NCI-H446 (cell line): ENCODE measurements around the gene IRF2BPL.

Experiments
- DNase-seq, 2 experiments: peaks; one replicate each; lab custom pipeline; 2025; lab: John Stamatoyannopoulos, UW

Gene IRF2BPL

DNA sequence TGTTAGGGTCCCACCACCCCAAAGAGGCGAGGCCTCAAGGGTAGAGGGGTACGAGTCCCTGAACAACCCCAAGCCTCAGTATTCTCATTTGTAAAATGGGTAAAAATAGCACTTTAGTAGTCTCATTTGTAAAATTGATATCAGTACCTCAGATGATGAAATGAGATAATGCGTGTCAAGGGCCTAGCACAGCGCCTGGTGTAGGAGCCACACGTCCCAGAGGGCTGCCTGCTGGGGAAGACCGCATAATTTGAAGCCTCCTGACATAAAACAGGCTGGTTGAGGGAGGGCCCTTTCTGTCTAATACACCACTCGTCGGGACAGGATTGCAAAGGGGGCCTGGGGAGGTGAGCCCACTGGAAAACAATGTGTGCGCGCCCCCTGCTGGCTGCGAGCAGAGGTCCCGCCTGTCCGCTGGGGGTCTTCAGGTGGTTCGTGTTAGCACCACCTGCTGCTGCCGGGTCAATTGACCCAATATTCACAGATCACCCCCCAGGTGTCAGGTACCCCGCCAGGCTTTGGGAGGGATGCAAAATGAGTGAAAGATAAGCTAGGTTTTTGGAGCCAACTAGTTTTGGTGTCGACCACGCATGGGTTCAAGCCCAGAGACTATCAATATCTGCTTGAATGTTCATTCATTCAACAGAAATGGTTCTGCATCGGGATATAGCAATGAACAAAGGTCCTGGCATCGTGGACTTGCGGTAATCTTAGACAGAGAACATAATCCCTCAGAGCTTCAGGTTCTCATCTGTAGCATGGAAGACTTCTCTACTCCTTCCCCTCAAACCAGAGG is 24.7 kb upstream of the IRF2BPL start:
- DNase-seq = peak in 1 of 2 experiments; percentile 28

DNA sequence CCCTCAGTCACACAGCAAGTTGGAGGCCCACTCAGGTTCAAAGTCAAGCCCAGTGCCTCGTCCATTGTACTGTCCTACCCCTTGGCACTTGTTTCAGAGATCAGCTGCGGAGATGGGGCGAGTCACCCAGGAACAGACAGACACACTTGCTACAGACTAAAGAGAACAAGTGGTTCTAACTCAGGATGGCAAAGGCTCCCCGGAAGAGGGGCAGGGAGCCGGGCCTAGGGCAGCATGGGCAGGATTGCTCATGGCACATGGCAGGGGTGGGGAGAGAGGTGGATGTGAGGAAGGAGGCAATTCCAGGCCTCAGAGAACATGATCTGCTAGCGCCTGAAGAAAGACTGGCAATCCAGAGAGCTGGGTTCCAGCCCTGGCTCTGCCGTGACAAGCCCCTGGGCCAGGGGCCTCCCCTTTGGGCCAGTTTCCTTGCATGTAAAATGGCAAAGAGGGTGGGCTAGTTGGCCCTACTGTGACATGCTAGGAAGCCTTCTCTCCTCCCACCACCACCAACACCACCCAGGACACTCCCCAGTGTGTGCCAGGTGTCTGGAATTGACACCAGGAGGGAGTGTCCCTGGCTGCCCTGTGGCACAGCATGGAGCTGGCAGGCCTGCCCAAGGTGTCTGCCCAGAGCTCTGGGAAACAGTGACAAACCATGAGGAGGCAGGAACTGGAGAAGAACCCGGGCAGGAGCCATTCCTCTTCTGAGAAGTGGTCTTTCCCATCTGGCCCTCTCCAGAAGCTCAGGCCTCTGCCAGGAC is 24.0 kb upstream of the IRF2BPL start:
- DNase-seq = peak in 1 of 2 experiments; percentile 55

DNA sequence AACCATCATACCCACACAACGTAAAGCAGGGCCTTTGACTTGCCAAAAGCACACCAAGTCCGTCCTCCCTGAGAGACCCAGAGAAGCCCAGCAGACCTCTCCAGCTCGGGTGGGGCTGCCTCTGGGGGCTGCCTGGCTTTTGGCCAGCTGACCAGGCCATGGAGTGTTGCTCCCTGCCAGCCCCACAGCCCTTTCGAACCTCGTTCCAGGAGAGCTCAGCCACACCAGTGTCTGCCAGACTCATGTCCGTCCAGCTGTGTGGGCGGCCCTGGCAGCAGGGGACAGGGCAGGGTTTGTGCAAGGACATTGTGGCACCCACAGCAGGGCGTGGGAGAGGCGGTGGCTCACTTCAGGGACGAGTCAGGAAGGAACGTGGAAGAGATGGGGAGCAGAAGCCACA is 22.6 kb upstream of the IRF2BPL start:
- DNase-seq = no peak

DNA sequence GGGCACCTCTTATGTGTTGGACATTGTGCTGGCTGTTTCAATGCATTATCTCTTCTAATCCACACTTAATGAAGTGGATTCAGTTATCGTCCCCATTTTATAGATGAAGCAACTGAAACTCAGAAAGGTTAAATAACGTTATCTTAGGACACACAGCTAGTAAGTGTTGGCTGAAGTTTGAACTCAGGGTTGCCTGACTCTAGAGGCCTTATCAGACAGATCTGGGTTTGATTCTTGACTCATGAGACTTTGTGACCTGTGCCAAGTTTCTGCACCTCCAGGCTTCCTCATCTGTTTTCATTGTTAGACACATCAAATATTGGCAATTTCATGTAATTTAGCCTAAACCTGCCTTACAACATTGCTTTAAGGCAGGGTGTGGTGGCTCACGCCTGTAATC is 18.2 kb upstream of the IRF2BPL start:
- DNase-seq = no peak

DNA sequence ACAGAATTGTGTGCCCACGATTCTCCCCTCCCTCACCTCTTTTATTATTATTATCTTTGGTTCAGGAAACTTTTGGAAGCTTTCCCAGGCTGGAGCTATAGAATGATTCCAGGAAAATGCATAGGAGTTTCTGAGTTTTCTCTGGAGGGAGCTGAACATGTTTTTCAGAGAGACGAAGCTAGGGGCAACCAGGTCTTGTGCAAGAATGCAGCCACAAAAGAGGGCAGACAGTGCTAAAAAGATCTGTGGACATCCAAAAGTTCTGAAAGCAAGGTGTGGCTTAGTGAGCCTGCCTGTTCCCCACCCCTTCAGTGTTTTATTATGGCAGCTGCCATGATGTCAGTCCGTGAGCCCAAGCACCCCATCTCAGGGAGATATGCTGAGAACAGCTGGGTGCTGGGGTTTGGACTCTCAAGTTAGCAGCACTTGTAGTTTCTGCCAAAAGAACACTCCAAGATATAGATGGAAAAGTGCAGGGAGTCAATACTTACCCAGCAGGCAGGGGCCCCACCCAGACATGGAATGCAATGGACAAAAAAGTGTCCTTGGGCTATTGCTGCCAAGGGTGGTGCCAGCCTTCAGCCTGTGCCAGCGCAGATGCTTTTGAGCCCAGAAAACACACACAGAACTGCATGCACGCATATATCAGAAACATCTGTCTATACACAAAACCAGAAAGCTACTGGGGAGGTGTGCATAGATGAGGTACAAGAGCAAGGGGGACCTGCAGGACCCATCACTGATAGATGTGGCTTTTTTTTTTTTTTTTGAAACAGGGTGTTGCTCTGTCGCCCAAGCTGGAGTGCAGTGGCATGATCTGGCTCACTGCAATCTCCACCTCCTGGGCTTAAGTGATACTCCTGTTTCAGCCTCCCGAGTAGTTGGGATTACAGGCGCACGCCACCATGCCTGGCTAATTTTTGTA is 17.0 kb upstream of the IRF2BPL start:
- DNase-seq = peak in 1 of 2 experiments; percentile 22

DNA sequence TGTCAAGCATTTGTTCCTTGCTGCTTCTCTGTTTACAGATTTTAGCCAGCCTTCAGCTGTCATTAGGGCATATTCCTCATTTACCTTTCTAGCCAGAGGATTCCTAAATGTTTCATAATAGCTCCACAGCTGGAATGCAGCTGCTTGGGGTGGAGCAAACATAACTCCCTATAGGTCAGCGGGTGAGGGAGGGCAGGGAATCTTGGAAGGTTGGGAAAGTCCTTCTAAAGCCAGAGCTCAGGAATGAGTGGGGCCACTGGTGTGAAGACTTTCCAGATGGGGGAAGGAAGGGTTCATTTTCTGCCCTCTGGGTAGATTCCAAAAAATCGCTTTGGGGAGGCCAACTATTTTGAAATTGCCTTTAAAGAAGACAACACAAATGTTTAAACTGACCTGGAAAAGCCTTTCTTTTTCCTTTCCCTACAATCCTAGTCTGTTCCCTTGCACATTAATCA is 16.3 kb upstream of the IRF2BPL start:
- DNase-seq = no peak

DNA sequence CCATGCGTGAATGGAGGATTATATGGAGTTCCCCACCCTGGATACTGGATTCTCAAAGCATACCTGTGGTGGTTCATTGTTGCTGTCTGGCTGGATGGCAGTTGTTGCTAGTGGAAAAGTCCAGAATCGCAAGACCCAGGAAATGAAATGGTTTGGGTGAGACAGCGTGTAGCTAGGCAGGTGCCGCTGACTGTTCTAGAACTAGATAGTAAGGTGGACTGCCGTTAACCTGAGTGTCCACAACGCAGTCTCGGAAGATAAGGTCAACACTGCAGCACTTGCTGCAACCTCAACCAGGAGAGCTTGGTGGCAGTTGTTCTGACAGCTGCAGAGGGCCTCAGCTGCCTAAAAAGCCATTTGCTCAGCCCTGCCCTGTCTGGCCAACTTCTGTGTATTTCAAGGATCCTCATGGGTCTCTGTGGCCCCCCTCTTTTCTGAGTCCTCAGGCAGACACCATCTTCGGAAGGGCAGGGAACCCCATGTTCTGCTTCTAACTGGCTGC is 15.5 kb upstream of the IRF2BPL start:
- no peak for DNase-seq

DNA sequence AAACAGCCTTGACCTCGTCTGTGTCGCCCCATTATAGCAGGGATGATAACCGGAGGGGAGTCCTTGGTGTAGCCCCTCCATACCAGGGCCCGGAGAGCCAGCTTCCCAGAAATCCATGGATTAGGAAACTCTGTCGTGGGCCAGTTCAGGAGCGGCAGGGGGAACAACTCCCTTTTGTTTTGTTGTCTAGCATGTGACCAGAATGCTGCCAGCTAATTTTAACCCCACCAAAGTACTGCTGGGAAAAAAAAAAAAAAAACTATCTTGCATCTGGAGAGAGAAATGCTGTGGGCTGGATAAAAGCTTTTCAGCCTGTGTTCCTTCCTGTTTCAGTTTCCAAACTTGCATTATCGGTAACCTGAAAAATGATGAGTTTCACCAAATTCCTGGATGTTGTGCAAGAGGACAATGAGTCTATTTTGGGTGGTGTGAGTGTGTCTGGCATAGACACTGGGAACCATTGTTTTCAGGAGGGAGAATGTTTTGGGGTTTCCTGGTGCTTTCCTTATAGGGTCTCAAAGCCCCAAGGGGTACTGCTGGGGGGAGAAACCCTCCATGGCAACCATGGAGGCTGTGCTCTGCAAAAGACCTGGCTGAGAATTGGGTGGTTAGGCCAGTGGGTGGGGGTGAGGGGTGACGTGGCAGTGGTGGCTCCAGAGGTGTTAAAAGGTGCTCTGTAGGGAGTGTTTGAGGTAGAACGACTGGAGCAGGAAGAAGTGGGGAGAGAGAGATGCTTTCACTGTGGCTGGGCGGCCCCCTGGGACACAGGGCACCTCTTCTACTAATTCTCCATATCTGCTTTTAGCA is 14.9 kb upstream of the IRF2BPL start:
- no peak for DNase-seq

DNA sequence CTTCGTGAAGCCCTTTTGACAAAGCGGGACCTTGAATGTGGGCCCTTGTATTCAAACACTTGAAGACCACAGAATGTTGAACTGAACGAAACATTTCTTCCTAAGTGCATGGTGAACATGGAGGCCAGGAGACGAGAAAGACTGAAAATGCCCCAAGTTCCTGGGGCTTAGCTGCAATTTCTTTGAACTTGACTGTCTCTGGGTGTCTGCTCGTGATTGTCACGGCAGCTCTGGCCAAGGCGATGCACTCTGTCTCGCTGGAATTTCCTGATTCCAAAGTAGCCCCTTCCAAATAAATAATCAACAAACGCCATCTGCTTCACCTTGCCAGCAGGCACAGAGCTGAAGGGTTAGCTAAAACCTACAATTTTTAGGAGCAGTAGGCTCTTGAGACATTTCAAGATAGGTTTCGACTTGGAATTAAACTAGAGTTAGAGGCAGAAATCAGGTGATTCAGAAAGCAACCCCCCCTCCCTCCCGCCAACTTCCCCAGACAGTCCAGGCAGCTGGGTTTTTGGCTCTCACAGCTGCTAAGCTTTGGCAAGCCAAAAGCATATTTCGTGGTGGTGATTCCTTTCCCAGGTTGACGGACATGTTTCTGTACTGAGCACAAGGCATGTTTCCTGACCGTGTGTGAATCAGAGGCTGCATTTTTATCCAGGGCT is 13.5 kb upstream of the IRF2BPL start:
- DNase-seq = peak; percentile 41 to 78

DNA sequence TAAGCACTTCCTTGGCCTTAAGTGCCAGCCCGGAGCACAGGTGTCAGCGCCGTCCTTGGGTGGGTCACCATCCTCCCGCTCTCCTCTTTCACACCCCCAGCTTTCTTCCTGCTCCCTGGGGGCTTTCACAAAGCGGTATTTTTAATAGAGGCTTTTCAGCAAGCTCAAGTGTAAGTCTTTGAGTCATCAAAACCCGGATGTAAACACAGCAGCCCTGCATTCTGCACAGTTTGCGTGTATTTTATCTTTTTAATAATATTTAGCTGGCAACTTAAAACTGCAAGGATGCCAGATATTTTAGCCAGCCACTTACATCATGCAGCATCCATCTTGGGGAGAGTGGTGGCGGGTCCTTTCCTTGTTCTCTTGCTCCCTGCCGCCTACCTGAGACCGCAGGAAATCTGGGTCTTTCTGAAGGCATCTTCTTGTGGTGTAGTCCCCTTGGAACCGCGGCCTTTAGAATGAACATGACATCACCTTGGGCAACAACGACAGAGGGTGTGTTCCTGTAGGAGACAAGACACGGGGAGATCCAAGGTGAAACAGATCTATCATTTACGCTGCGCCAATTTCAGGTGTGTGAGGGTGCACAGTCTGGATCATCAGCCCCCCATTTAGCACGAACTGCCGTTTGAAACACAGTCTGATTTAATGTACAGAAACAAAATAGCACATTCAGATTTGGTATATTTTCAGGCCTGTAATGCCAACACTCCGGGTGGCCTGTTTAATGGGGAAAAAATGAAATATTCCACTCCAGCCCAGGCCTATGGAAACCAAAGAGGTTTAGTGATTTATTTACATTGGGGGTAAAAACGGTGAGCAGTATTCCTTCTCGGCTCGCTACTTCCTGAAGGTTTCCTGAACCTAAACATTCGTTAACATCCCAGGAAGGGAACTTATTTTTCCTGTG is 12.5 kb upstream of the IRF2BPL start:
- DNase-seq = peak in 1 of 2 experiments; percentile 43

DNA sequence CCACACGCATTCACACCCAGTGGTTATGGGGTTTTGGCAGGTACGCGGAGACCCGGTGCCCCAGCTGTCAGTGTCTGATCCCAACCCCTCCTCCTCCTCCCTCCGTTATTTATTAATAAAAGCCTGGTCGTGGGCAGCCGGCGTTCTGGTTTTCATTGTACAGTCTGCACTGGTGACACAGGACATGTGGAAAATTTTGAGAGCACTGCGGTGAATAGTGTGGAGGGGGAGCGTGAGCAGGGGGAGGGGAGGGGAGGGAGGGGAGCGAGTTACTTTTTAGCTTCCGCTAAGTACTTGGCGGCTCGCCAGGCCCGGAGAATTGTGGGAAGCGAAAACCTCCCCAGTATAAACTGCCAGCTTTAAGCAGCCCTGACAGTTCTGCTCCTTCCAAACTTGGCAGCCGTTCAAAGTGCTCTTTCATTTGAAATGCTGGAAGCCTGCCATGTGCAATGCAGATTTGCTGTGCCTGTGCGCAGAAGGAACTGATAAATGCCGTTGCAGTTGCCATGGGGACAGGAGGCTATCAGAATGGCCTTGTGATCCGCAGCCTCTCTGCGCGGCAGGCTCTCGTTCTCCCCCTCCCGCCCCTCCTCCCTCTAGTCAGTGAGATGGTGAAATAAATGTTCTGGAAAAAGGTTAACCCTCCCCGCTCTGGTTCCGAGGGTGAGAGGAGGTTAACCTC is 11.7 kb upstream of the IRF2BPL start:
- peak; percentile 99 to 100 for DNase-seq

DNA sequence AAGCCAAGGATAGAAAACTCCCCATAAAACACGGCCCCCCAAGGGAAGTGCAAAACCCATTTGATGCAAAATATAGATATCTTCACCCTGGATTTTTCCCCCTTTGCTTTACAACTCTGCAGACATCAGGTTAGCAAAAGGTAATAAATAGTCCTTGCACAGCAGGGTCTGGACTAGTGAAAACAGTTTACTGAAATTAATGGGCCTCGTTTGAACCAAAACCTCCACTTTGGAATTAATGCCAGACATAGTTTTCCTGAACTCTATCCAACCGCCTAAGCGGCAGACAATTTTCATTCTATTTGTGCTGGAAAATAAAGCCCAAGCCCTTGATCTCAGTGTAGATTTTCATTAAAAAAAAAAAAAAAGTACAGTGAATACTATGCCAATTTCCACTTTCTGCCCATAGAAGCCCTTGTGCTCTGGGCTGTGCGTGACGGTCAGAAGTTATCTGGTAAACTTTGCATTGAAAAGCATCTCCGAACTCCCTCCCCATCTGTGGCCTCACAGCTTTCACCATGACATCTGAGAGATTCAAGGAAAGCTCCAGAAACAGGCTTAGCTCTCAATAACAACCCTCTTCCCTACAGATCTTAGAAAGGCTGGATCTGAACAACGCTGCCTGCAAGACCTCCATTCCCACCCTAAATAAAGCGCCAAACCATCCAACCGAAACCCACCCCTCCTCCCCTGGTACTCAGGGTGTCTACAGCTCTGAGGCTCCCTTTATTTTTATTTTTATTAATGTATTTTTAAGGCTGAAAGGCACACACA is 11.0 kb upstream of the IRF2BPL start:
- peak; percentile 55 to 78 for DNase-seq

DNA sequence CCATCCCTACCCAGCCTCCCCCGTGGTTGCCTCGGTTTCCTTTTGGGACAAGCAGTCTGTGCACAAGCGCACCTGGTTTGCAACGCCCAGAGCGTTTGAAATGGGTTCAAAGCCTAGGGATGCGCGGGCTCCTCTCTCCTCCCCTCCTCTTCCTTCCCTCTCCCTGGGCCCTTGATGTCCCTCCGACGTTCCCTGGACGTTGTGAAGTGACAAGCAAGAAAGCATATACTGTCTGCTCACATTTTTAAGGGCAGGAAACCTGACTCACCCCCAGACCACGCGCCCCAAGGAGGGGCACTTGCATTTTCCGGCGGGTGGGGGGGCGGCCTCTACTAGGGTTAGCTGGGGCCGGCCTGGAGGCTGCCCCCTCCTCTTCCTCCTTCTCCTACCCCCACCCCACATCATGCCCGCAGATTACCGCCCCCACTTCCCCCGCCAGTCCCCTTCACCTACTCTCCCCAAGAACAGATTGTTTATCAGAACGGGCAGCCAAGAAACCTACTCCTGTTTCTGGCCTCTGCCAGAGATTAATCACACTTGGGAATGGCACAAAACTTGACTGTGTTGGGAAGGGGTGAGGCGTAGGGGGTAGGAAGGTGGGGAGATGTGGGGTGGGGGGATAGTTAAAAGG is 9.5 kb upstream of the IRF2BPL start:
- no peak for DNase-seq

DNA sequence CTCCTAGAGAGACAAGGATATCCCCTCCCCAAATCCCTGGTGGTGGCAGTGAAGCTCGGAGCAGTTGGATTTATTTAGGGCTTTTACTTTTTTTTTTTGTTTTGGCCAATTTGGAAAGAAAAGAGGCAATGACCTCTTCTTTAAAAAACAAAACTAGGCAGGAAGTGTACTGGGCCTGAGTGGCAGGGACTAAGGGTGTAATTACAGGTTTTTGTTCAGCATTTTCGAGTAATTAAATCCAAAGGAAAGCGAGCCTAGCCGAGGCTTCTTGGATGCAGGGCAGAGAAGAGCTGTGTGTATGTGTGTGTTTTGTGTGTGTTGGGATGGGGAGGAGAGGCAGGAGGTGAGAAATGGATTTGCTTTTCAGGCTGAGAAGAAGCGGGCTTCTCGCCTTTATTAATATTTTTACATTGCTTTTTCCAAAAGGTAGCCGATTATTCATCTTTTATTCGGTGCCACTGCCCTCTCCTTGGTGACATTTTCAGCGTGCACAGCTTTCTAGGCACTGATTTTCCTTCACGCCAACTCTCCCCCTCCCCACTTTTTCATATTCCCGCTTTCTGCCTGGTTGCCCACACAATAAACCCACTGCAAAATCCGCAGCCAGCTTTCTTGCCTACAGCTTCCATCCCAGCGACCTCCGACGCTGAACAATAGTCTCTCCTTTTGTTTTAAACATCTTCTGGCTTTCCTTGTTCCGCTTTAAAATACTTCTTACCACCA is 8.9 kb upstream of the IRF2BPL start:
- DNase-seq = no peak

DNA sequence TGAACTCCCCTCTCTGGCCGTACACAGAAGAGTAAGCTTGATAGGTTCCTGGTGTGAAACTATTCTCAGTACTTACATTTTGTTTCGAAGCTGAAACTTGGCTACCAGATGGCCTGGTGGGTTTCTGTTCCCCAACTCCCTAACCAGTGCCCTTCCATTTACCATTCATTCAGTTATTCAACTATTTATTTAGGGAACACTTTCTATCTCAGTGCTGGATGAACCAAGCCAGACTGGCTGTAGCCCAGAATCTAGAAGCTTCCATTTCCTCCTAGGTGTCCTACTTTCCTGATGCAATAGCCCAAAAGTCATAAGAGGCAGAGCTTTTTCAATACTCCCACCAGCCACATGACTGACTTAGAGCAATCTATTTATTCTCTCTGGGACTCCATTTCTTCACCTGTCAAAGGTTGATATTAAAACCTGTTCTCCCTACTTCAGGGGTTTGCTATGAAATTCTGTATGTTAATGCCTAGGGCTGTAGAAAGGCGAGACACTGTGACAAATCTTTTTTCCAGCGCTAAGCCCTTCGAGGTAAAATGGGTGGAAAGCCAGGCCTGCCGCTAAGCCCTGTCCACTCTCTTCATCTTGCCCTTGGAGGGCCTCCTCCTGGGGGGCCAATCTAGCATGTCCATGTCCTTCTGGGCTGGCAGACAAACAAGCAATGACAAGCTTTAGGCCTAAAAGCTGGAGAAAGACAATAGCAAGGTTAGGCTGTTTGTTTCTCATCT is 8.1 kb upstream of the IRF2BPL start:
- DNase-seq = no peak

DNA sequence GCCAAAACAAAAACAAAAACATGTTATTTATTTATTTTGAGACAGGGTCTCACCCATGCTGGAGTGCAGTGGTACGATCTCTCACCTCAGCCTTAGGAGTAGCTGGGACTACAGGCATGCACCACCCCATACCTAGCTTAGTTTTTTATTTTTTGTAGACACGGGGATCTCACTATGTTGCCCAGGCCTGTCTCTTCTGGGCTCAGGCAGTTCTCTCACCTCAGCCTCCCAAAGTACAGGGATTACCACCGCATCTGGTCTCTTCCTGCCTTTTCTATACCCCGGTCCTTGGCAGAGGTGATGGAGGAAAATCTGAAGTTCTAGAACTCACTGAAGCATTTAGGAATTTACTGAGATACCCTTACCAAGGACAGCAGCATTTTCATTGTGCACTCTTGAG is 6.8 kb upstream of the IRF2BPL start:
- no peak for DNase-seq
